ENCODE measurements around the gene USP51. TPM values are rescaled to one million over a fixed set of nuclear protein-coding genes. Genes with fewer than 3 reads are reported as not detected.

USP51 gene
- total and polyA plus RNA-seq, 2 of the 13 experiments (the other 11 are each of a cell fraction or from before 2014, with no cell fraction given) = not detected

- Histone ChIP-seq H3K4me3 (replicated peaks in 1 of 3; ENCODE audit: insufficient read depth in 1 of 3, low read depth in 2 of 3, low read length in 3 of 3) (no peak overlapping the region), H3K9ac (ENCODE audit: insufficient read depth, low read depth, low read length) (no peak overlapping the region), H3K27ac (ENCODE audit: extremely low read length, insufficient read depth, low read length) (no peak overlapping the region), H4K20me1 (ENCODE audit: insufficient read depth, low read length) (no peaks in the 10 kb centered on the region), H3K9me3 (ENCODE audit: low read length) (no peaks in the 10 kb centered on the region), H3K4me2 (ENCODE audit: low read depth, low read length) (no peak overlapping the region), H3K36me3 (replicated peaks in 1 of 2; ENCODE audit: control insufficient read depth in 1 of 2, insufficient read depth in 2 of 2, low read length in 2 of 2) (no peaks in the 10 kb centered on the region), H3K27me3 (ENCODE audit: control insufficient read depth in 1 of 2, insufficient read depth in 2 of 2, low read length in 2 of 2) (no peaks in the 10 kb centered on the region), H3K4me1 (ENCODE audit: insufficient read depth, low read length) (no peaks in the 10 kb centered on the region), H3K79me2 (ENCODE audit: insufficient read depth, low read length) (no peaks in the 10 kb centered on the region), H2AFZ (ENCODE audit: low read length) (no peak overlapping the region)
- in situ Hi-C loops (cut with HindIII; ENCODE audit: extremely low pct_ligation_motif_present, low pct_unique_long_range_greater_than_20kb) (no loop called here), intact Hi-C loops (cut with micrococcal nuclease; ENCODE audit: unreplicated experiment) (no loop called here)
- TF ChIP-seq HOXD1 (CRISPR knock-in tag; IDR thresholded peaks at IDR 0.05) = no peak
- no peak for TF ChIP-seq ZKSCAN5 (CRISPR knock-in tag; IDR thresholded peaks at IDR 0.05)
- TF ChIP-seq RXRB (CRISPR knock-in tag; IDR thresholded peaks at IDR 0.05; ENCODE audit: borderline replicate concordance) = no peak
- TF ChIP-seq ZNF768 (CRISPR knock-in tag; IDR thresholded peaks at IDR 0.05) = no peak
- ChIA-PET CTCF (ENCODE audit: low intra/inter-chr PET ratio, low total read pairs) (no interaction called here), POLR2A (no interaction called here)
- BruUV-seq (replicated peaks) = no TSS peak
- FAIRE-seq = no peak
- ATAC-seq = no peak
- WGBS (ENCODE audit: low lambda C conversion rate) = 42% methylated on average over 5 of the region's 23 CpGs
- no peak for DNase-seq (ENCODE audit: low spot score)
These were observed 1.5 kb downstream of the USP51 start for GRCh38 chrX:55488006-55488592.

- Histone ChIP-seq H3K4me1 (ENCODE audit: insufficient read depth, low read length) (no peaks in the 10 kb centered on the region), H3K79me2 (ENCODE audit: insufficient read depth, low read length) (no peaks in the 10 kb centered on the region), H3K27me3 (ENCODE audit: control insufficient read depth in 1 of 2, insufficient read depth in 2 of 2, low read length in 2 of 2) (no peaks in the 10 kb centered on the region), H3K4me3 (replicated peaks in 1 of 3; ENCODE audit: insufficient read depth in 1 of 3, low read depth in 2 of 3, low read length in 3 of 3) (no peak overlapping the region), H3K4me2 (ENCODE audit: low read depth, low read length) (no peak overlapping the region), H4K20me1 (ENCODE audit: insufficient read depth, low read length) (no peaks in the 10 kb centered on the region), H3K9me3 (ENCODE audit: low read length) (no peaks in the 10 kb centered on the region), H3K27ac (ENCODE audit: extremely low read length, insufficient read depth, low read length) (no peak overlapping the region), H3K9ac (ENCODE audit: insufficient read depth, low read depth, low read length) (no peak overlapping the region), H2AFZ (ENCODE audit: low read length) (no peak overlapping the region), H3K36me3 (replicated peaks in 1 of 2; ENCODE audit: control insufficient read depth in 1 of 2, insufficient read depth in 2 of 2, low read length in 2 of 2) (no peaks in the 10 kb centered on the region)
- DNase-seq (ENCODE audit: low spot score) = no peak
- in situ Hi-C loops (cut with HindIII; ENCODE audit: extremely low pct_ligation_motif_present, low pct_unique_long_range_greater_than_20kb) (no loop called here), intact Hi-C loops (cut with micrococcal nuclease; ENCODE audit: unreplicated experiment) (no loop called here)
- no peak for ATAC-seq
- CTCF ChIA-PET (ENCODE audit: low intra/inter-chr PET ratio, low total read pairs) = no interaction called here
- WGBS (ENCODE audit: low lambda C conversion rate) = 67% methylated on average over 1 of the region's 2 CpGs
- BruUV-seq (replicated peaks) = no TSS peak
- POLR2A ChIA-PET = no interaction called here
- FAIRE-seq = no peak
- TF ChIP-seq ZNF460 (CRISPR knock-in tag; IDR thresholded peaks at IDR 0.05; ENCODE audit: borderline replicate concordance) (no peak), USF2 (IDR thresholded peaks at IDR 0.05; ENCODE audit: low read depth, low read length) (no peak), USF2 (CRISPR knock-in tag; IDR thresholded peaks at IDR 0.05; ENCODE audit: borderline replicate concordance) (no peak), ZNF660 (CRISPR knock-in tag; IDR thresholded peaks at IDR 0.05; ENCODE audit: borderline replicate concordance, low read depth) (no peak), NFAT5 (CRISPR knock-in tag; IDR thresholded peaks at IDR 0.05) (no peak), ZNF775 (CRISPR knock-in tag; IDR thresholded peaks at IDR 0.05; ENCODE audit: borderline replicate concordance) (no peak), PTBP1 (IDR thresholded peaks at IDR 0.05; ENCODE audit: low read depth, low read length, poor library complexity, severe bottlenecking) (no peak), ZNF7 (CRISPR knock-in tag; IDR thresholded peaks at IDR 0.05) (no peak)
These were observed 2.5 kb downstream of the USP51 start for GRCh38 chrX:55487143-55487542.

Measured in HepG2 (cell line).